Germinal center (tissue), 1 donor: Measurements from ENCODE around the gene SLMAP.

Experiments used
- DNase-seq: peaks from one replicate; pipeline ENCODE4 v3.0.0; 2012; ENCODE audit warnings: mixed read lengths, low spot score

Gene SLMAP

GRCh38 chr3:57963811-57964346 lies 207.8 kb downstream of the SLMAP start:
- DNase-seq, result no peak

GRCh38 chr3:57966829-57967228 lies 210.7 kb downstream of the SLMAP start:
- DNase-seq, result no peak

- no peak for DNase-seq
These were observed 211.5 kb downstream of the SLMAP start for GRCh38 chr3:57967590-57967989.

- no peak for DNase-seq
These were observed 212.4 kb downstream of the SLMAP start for GRCh38 chr3:57968501-57968900.

GRCh38 chr3:57971975-57972374 lies 215.9 kb downstream of the SLMAP start:
- DNase-seq, result no peak

GRCh38 chr3:57972531-57973111 lies 216.5 kb downstream of the SLMAP start:
- no peak for DNase-seq

- DNase-seq, result no peak
These were observed 217.8 kb downstream of the SLMAP start for GRCh38 chr3:57973715-57974477.

- DNase-seq, result no peak
These were observed 218.8 kb downstream of the SLMAP start for GRCh38 chr3:57974796-57975388.

GRCh38 chr3:57977818-57978235 lies 221.7 kb downstream of the SLMAP start:
- no peak for DNase-seq

- no peak for DNase-seq
These were observed 222.2 kb downstream of the SLMAP start for GRCh38 chr3:57978316-57978715.
